HG02571 (cell line): ENCODE results near the gene CAMTA1.

ENCODE experiments used
- ATAC-seq: cut with Tn5 transposase; IDR thresholded peaks from one replicate; pipeline ENCODE4 v1.9.1; 2021; ENCODE audit warnings: mild to moderate bottlenecking, moderate library complexity; ENCODE audit not compliant: unreplicated experiment

The CAMTA1 gene

GRCh38 chr1:7097938-7098592 is 312.8 kb downstream of the CAMTA1 start:
- ATAC-seq = no peak

DNA sequence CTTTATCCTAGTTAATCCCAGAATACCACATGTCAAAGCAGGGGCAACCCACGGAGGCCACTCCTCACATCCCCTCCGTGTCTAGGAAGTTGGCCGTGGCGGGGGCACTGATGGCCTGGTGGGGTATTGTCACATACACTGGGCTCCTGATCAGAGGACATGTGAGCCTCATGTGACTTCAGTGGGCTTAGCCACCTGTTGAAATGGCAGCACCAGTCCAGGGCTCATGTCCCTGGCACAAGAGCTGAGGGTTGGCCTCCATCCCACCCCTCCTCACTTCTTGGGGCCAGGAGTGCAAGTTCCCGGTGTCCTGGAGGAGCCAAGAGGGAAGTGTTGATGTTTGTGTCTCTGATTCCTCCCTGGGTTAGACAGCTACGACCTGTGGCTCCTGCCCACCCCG is 313.4 kb downstream of the CAMTA1 start:
- ATAC-seq = no peak

GRCh38 chr1:7100479-7100878 is 315.2 kb downstream of the CAMTA1 start:
- no peak for ATAC-seq

DNA sequence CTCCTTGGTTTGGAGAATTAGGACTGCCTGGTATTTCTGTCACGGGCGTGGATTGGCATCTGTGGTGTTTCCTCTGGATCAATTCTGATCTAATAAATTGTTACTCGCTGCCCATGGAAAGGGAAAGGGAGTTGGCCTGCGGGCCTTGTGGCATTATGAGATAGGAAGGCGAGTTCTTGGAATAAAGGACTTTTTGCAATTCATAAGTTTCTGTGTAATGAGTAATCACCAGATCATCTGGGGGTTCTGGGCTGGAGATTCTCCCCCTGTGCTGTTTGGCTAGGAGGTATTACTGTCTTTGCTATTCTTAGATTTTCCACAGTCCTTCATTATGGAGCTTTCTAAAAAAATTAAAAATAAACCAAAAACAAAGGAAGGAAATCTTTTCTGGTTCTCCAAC is 315.9 kb downstream of the CAMTA1 start:
- ATAC-seq = no peak

DNA sequence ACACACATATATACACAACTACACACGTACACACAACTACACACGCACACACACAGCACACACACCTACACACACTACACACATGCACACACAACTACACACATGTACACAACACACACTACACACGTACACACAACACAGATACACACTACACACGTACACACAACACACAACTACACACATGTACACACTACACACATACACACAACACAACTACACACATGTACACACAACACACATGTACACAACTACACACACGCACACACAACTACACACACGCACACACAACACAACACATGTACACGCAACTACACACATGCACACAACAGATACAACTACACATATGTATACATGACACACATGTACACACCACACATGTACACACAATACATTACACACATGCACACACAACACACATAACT is 318.1 kb downstream of the CAMTA1 start:
- ATAC-seq = no peak

DNA sequence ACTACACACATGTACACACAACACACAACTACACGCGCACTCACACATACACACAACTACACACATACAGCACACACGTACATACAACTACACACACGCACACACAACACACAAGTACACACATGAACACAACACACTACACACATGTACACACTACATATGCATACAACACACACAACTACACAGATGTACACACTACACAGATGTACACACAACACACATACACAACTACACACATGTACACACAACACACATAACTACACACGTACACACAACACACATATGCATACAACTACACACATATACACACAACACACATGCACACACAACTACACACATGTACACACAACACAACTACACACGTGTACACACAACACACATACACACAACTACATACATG is 318.6 kb downstream of the CAMTA1 start:
- no peak for ATAC-seq

- no peak for ATAC-seq
These were observed 319.1 kb downstream of the CAMTA1 start for GRCh38 chr1:7104339-7104738.

DNA sequence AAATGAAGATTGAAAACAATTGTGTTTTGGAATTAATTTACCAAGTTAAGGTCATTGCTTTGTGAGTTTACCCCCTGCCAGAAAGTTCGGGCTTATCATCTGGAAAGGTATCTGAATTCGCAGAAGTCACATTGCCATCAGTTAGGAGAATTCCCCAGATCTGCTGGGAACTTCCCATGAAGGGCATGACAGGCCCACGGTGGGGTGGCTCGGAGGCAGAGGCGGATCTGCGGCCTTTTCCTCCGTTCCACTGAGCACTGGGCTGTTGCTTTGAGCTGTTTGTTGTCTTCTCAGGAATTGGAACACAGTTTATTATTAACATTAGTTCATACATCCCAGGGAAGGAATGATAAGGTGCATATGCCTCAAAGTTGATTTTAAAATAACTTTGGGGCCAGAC is 320.0 kb downstream of the CAMTA1 start:
- no peak for ATAC-seq

GRCh38 chr1:7106442-7107108 is 321.3 kb downstream of the CAMTA1 start:
- no peak for ATAC-seq

- no peak for ATAC-seq
These were observed 322.0 kb downstream of the CAMTA1 start for GRCh38 chr1:7107109-7107830.

GRCh38 chr1:7108251-7108650 is 323.0 kb downstream of the CAMTA1 start:
- ATAC-seq = no peak

GRCh38 chr1:7109901-7110300 is 324.6 kb downstream of the CAMTA1 start:
- no peak for ATAC-seq

- ATAC-seq = no peak
These were observed 325.1 kb downstream of the CAMTA1 start for GRCh38 chr1:7110321-7110720.

DNA sequence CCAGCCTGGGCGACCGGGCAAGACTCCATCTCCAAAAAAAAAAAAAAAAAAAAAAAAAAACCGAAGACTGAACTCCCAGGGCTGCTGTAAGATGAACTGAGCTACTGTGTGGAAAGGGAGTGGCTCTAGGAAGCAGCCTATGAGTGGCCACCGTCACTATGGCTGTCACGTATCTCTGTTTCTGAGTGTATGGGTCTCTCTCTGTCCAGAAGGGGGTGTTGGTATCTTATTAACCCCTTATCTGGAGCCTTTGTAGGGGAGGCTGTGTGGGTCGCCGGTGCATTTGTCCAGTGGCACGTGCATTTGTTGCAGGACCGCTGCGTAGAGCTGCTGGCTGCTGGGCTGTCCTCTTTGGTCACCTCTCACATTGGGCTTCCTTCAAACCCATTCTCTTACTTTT is 326.6 kb downstream of the CAMTA1 start:
- no peak for ATAC-seq

DNA sequence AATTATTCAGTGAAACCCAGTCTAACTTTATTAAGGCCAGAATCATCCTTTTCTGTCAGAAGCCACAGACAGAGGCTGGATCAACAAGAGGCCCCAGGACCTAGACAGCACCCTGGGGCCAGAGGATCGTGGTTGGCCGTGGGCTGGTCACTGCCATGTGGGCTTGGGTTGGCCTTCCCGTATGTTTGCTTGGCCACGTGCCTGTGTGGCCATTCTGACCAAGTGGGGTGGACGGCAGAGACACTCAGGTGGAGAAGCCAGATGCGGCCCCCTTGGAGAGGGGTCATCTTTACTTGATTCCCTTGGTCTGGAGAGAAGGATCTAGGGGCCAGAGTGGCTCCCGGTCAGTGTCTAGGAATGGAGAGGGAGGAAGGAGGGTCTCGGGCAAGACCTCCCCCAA is 327.9 kb downstream of the CAMTA1 start:
- ATAC-seq = no peak

DNA sequence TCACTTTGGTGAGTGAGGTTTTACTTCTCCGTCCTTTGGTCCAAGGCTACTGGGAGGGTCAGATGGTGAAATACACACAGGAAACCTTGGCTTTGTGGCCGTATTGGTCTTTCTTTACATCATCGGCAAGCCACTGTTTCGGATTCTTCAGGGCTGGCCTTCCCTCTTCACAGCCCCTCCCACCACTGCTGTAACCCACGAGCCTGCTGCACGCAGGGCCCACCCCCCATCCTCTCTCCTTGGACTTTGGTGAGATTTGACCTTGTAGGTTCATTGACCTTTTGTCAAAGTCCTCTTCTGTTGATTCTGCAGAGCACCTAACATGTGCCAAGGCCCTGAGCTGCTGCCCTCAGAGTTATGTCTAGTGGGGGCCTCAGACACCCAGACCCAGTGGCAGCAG is 328.6 kb downstream of the CAMTA1 start:
- ATAC-seq = no peak

GRCh38 chr1:7116001-7116400 is 330.7 kb downstream of the CAMTA1 start:
- ATAC-seq = no peak

DNA sequence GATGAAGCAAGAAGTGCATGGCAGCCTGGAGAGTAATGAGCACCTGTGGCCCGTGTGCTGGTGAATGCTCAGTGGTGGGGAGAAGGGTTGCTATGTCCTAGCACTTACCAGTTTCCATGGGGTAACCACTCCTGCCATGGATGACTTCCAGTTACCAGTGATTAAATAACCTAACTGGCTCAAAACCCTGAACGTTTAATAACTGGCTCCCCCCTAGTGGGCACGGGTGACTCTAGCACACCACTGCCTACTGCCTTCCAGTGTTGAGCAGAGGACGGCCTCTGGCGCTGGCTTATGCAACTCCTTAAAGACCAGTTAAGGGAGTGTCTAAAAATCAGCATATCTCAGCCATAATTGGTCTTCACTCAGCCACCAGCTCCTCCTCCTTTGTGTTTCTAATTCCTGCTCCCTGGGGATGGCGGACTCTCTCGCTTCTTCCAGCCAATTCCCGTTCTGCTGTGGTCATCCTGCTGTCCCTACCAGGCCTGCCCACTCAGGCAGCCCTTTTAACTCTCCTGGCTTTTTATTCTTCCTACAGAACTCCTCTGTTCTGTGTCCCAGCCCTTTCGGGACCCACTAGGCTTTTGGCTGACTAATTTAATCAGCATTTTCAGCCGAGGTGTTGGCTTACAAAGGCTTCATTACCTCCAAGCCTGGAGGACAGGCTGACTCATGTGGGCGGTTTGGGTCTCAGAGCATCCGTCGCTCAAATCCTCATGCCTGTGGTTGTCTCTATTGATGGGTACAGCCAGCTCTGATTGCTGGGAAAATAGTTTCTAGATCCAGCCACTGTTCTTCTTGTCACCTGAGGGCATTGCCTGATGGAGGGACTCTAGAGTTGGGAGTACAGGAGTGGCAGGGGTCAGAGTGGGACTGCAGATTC is 332.4 kb downstream of the CAMTA1 start:
- no peak for ATAC-seq

GRCh38 chr1:7119156-7119555 is 333.9 kb downstream of the CAMTA1 start:
- ATAC-seq = no peak

DNA sequence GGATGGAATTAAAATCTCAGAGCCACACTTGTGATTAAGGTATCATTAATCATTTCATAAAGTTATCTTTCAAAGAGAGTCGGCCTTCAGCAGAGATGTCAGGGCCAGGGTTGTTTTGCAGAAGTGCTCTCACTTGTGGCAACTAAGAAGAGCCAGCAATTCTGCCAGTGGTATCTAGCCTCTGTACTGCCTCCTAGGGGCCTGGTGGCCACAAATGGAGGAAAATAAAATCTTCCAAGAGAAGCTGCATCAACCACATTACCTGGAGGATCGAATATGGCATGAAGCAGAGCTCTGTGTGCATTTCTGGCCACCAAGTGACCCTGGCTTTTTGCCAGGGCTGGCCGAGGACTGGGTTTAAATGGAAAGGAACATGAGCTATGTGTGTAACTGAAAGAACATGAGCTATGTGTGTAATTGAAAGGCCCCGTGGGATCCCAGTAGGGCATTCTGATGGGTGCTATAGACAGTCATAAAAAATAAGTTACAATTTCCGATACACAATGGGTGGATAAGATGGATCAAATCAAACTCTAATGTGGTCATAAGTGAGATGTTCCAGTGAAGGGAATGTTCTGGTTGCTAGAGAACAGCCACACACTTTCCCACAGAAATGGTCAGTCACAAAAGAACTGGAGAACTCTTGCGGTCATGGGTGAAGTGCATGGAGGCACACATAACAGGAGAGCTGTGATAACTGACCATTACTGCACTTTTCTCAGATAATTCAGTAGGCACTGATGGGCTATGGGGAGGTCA is 335.8 kb downstream of the CAMTA1 start:
- no peak for ATAC-seq

DNA sequence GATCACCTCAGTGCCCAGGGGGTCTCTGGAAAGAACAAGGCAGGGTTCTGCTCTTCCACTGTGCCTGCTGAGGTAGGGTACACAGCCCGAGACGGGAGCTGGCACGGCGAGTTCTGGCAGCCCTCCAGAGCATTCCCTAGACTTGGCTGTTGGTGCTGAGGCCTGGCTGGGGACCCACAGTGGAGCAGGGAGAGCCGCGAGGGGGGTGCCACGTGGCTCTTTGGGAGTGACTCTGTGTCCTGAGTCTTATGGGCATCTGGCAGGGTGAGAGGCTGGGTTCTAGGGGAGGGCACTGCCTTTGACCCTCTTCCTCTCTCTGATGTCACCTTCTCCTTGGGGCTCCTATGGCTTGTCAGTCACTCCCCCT is 336.4 kb downstream of the CAMTA1 start:
- ATAC-seq = no peak
